ENCODE data around the gene NPHP4. TPM values are rescaled to one million over a fixed set of nuclear protein-coding genes. Genes with fewer than 3 reads are reported as not detected.

NPHP4 gene
- total RNA-seq, 1 experiment from 2014 or later, result 18.8 TPM

DNA sequence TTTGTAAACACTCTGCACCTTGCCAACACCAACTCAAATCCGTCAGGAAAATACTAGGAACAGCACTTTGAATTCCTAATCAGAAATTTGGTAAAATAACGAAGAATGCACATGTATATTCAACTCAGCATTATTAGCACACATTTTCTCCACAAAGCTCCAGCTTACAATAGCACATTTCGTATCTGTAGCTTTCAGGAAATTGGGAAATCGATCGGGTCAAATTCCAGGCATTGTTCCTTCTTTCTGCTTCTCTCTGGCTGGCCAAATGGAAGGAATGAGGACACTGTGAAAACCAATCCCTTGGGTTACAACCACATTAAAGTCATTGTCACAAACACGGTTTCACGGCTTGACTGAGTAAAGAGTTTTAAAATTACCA, 58.6 kb downstream of the NPHP4 start:
- Histone ChIP-seq H3K27ac (ENCODE audit: low read length) (no peak overlapping the region), H2AFZ (ENCODE audit: low read length) (no peak overlapping the region), H3K4me2 (ENCODE audit: low read length) (no peak overlapping the region), H3K9me3 (ENCODE audit: low read length) (no peaks in the 10 kb centered on the region), H4K20me1 (ENCODE audit: low read length) (no peaks in the 10 kb centered on the region), H3K9me2 (replicated peaks; ENCODE audit: low read length) (no peaks in the 10 kb centered on the region), H3F3A (ENCODE audit: low read length, unreplicated experiment) (no peaks in the 10 kb centered on the region), H3K4me1 (ENCODE audit: insufficient read depth, low read length) (no peaks in the 10 kb centered on the region), H3K36me3 (ENCODE audit: low read depth, low read length) (peaks cover 15% of the 10 kb centered on the region; the same call in 1 of the 2 replicates), H3K27me3 (ENCODE audit: low read length) (no peaks in the 10 kb centered on the region), H3K79me2 (ENCODE audit: low read length) (no peaks in the 10 kb centered on the region), H3K9ac (ENCODE audit: low read length) (no peak overlapping the region), H3K4me3 (ENCODE audit: low read length) (no peak overlapping the region)
- no peak for DNase-seq
- ChIA-PET POLR2A (ENCODE audit: unreplicated experiment) (no interaction called here), CTCF (interaction anchor here (0.5 kb wide), 1 partner anchor 414 kb away, joined by 7 read pairs; no protein-coding TSS in a partner anchor)
- no TSS peak for BruUV-seq (replicated peaks)
- TF ChIP-seq EZH2phosphoT487 (IDR thresholded peaks at IDR 0.05; ENCODE audit: borderline replicate concordance, low read length) (no peak), EZH2 (IDR thresholded peaks at IDR 0.05; ENCODE audit: low read length, unreplicated experiment) (no peak)
- TF ChIP-seq, protein P1, sequence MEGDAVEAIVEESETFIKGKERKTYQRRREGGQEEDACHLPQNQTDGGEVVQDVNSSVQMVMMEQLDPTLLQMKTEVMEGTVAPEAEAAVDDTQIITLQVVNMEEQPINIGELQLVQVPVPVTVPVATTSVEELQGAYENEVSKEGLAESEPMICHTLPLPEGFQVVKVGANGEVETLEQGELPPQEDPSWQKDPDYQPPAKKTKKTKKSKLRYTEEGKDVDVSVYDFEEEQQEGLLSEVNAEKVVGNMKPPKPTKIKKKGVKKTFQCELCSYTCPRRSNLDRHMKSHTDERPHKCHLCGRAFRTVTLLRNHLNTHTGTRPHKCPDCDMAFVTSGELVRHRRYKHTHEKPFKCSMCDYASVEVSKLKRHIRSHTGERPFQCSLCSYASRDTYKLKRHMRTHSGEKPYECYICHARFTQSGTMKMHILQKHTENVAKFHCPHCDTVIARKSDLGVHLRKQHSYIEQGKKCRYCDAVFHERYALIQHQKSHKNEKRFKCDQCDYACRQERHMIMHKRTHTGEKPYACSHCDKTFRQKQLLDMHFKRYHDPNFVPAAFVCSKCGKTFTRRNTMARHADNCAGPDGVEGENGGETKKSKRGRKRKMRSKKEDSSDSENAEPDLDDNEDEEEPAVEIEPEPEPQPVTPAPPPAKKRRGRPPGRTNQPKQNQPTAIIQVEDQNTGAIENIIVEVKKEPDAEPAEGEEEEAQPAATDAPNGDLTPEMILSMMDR (conservative IDR thresholded peaks at IDR 0.05; ENCODE audit: low read depth, low read length), result no peak
- no peak for ATAC-seq
- intact Hi-C loops (cut with micrococcal nuclease), result no loop called here

DNA sequence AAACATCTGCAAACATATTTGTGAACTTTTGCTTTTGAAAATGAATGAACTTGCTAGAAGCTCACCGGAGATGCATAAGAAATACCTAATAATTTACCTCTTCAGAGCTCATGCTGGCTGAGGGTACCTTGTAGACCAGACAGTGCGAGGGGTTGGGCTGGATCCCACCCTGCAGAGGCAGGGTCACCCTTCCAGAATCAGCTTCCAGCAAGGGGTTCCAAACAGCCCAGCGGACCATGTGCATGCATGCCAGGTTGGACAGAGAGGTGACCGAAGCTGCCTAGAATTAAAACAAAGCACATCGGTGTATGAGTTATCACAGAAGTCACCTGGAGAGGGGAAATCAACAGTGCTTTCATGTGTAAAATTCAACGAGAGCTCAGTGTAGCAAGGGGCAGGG, 59.2 kb downstream of the NPHP4 start:
- no peaks in the 10 kb centered on the region for H3K9me3 ChIP-seq (ENCODE audit: low read length)
- no peak for TF ChIP-seq EZH2 (IDR thresholded peaks at IDR 0.05; ENCODE audit: low read length, unreplicated experiment)
- TF ChIP-seq, protein P1 (conservative IDR thresholded peaks at IDR 0.05; ENCODE audit: low read depth, low read length), result no peak
- no peak for TF ChIP-seq EZH2phosphoT487 (IDR thresholded peaks at IDR 0.05; ENCODE audit: borderline replicate concordance, low read length)
- no peak overlapping the region for H3K4me3 ChIP-seq (ENCODE audit: low read length)
- no peaks in the 10 kb centered on the region for H3K79me2 ChIP-seq (ENCODE audit: low read length)
- H3K4me1 ChIP-seq (ENCODE audit: insufficient read depth, low read length), result peaks cover 2% of the 10 kb centered on the region; the same call in 1 of the 2 replicates
- BruUV-seq (replicated peaks), result no TSS peak
- no peak overlapping the region for H2AFZ ChIP-seq (ENCODE audit: low read length)
- CTCF ChIA-PET, result no interaction called here
- H3K36me3 ChIP-seq (ENCODE audit: low read depth, low read length), result peaks cover 15% of the 10 kb centered on the region; the same call in 1 of the 2 replicates
- no peaks in the 10 kb centered on the region for H4K20me1 ChIP-seq (ENCODE audit: low read length)
- no peaks in the 10 kb centered on the region for H3K9me2 ChIP-seq (replicated peaks; ENCODE audit: low read length)
- DNase-seq (no peak), ATAC-seq (no peak)
- no peaks in the 10 kb centered on the region for H3K27me3 ChIP-seq (ENCODE audit: low read length)
- no peak overlapping the region for H3K4me2 ChIP-seq (ENCODE audit: low read length)
- POLR2A ChIA-PET (ENCODE audit: unreplicated experiment), result no interaction called here
- no peak overlapping the region for H3K9ac ChIP-seq (ENCODE audit: low read length)
- intact Hi-C loops (cut with micrococcal nuclease), result no loop called here
- H3F3A ChIP-seq (ENCODE audit: low read length, unreplicated experiment), result no peaks in the 10 kb centered on the region
- no peak overlapping the region for H3K27ac ChIP-seq (ENCODE audit: low read length)

DNA sequence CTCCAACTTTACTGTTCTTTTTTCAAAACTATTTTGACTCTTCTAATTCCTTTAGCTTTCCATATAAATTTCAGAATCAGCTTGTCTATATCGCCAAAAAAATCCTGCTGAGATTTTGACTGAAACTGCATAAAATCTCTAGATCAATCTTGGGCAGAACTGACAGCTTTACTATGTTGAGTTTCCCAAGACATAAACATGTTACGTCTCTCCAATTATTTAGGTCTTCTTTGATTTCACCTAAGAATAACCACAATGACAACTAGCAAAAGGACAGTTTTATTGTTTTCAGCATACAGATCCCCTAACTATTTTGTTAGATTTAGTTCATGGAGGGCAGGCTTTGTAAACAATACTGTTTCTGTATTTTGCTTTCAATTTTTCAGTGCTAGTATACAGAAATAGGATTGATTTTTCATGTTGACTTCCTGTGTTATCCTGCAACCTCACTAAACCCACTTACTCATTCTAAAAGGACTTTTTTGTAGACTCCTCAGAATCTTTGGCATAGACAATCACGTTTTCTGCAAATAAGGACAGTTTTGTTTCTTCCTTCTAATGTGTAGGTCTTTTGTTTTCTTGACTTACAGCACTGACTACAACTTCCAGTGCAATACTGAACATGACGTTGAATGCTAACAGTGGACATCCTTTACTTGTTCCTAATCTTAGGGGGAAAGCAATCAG, 63.4 kb downstream of the NPHP4 start:
- no peaks in the 10 kb centered on the region for H3F3A ChIP-seq (ENCODE audit: low read length, unreplicated experiment)
- ChIA-PET CTCF (no interaction called here), POLR2A (ENCODE audit: unreplicated experiment) (interaction anchor here (0.7 kb wide), 1 partner anchor 27 kb away, joined by 3 read pairs; no protein-coding TSS in a partner anchor)
- no peaks in the 10 kb centered on the region for H3K9me3 ChIP-seq (ENCODE audit: low read length)
- H3K4me1 ChIP-seq (ENCODE audit: insufficient read depth, low read length), result peaks cover 4% of the 10 kb centered on the region; the same call in 1 of the 2 replicates
- no peak for DNase-seq
- H4K20me1 ChIP-seq (ENCODE audit: low read length), result no peaks in the 10 kb centered on the region
- no peak for ATAC-seq
- intact Hi-C loops (cut with micrococcal nuclease), result no loop called here
- no peak for TF ChIP-seq EZH2phosphoT487 (IDR thresholded peaks at IDR 0.05; ENCODE audit: borderline replicate concordance, low read length)
- TF ChIP-seq EZH2 (IDR thresholded peaks at IDR 0.05; ENCODE audit: low read length, unreplicated experiment), result no peak
- TF ChIP-seq, protein P1 (conservative IDR thresholded peaks at IDR 0.05; ENCODE audit: low read depth, low read length), result no peak
- BruUV-seq (replicated peaks), result no TSS peak
- no peaks in the 10 kb centered on the region for H3K9me2 ChIP-seq (replicated peaks; ENCODE audit: low read length)
- H3K27ac ChIP-seq (ENCODE audit: low read length), result no peak overlapping the region
- no peak overlapping the region for H3K4me3 ChIP-seq (ENCODE audit: low read length)
- peaks cover 15% of the 10 kb centered on the region; the same call in 1 of the 2 replicates for H3K36me3 ChIP-seq (ENCODE audit: low read depth, low read length)
- H2AFZ ChIP-seq (ENCODE audit: low read length), result no peak overlapping the region
- H3K27me3 ChIP-seq (ENCODE audit: low read length), result no peaks in the 10 kb centered on the region
- H3K4me2 ChIP-seq (ENCODE audit: low read length), result no peak overlapping the region
- H3K79me2 ChIP-seq (ENCODE audit: low read length), result no peaks in the 10 kb centered on the region
- no peak overlapping the region for H3K9ac ChIP-seq (ENCODE audit: low read length)
